HepG2 (cell line): ENCODE results near the gene C2orf42. TPM values are rescaled to one million over a fixed set of nuclear protein-coding genes. Genes with fewer than 3 reads are reported as not detected.

Experiments used
- AGO1 ChIP-seq: fragments of 200-400 bp; formaldehyde crosslinking; IDR thresholded peaks from 2 replicates; pipeline ENCODE4 v1.6.1; 2017; ENCODE audit warnings: mild to moderate bottlenecking, low read depth, low read length, moderate library complexity; ENCODE audit not compliant: poor library complexity, severe bottlenecking
- CCAR2 ChIP-seq: fragments of 200-400 bp; formaldehyde crosslinking; optimal IDR thresholded peaks from 2 replicates; pipeline ENCODE3; 2018; ENCODE audit warnings: low read depth, mild to moderate bottlenecking, low read length, moderate library complexity
- DPF2 ChIP-seq: sonication (generic); formaldehyde crosslinking; IDR thresholded peaks from 2 replicates; pipeline ENCODE4 v1.4.0; 2020; ENCODE audit warnings: mild to moderate bottlenecking, low read depth, missing genetic modification reagents, borderline replicate concordance
- FOXP1 ChIP-seq, 2 experiments: fragments of 450-650 bp in 1 of 2; IDR thresholded peaks; 2 replicates each; pipeline ENCODE4 v1.6.1; 2017 to 2018; ENCODE audit warnings: antibody characterized with exemption in 1 of 2
- IRX3 ChIP-seq: sonication (generic); formaldehyde crosslinking; IDR thresholded peaks from 2 replicates; pipeline ENCODE4 v1.8.1; 2023; ENCODE audit warnings: mild to moderate bottlenecking, low read depth, missing genetic modification reagents, borderline replicate concordance
- KLF12 ChIP-seq: sonication (generic); formaldehyde crosslinking; IDR thresholded peaks from 2 replicates; pipeline ENCODE4 v1.4.0; 2020; ENCODE audit warnings: missing genetic modification reagents, borderline replicate concordance
- KLF6 ChIP-seq: IDR thresholded peaks from 2 replicates; pipeline ENCODE4 v1.8.0; 2016; ENCODE audit warnings: missing biosample characterization, missing genetic modification reagents
- MAFK ChIP-seq, 2 experiments: IDR thresholded peaks in 1 of 2; conservative IDR thresholded peaks in 1 of 2; 2 replicates each; pipeline ENCODE4 v1.6.1; 2011; ENCODE audit warnings: improper control_type of control experiment in 2 of 2, low read length in 2 of 2
- MAZ ChIP-seq, 2 experiments: sonication (generic) in 1 of 2; formaldehyde crosslinking in 1 of 2; IDR thresholded peaks; 2 replicates each; pipeline versions ENCODE4 v1.5.0 to v1.6.1; 2012 to 2020; ENCODE audit warnings: low read depth in 2 of 2, mild to moderate bottlenecking in 2 of 2, borderline replicate concordance in 1 of 2, improper control_type of control experiment in 1 of 2, low read length in 1 of 2, missing genetic modification reagents in 1 of 2, moderate library complexity in 1 of 2
- MZF1 ChIP-seq: sonication (generic); formaldehyde crosslinking; IDR thresholded peaks from 2 replicates; pipeline ENCODE4 v1.8.1; 2023; ENCODE audit warnings: mild to moderate bottlenecking, missing genetic modification reagents, borderline replicate concordance
- NCOA1 ChIP-seq: sonication (generic); formaldehyde crosslinking; IDR thresholded peaks from 2 replicates; pipeline ENCODE4 v1.9.0; 2021; ENCODE audit warnings: missing genetic modification reagents
- PAXIP1 ChIP-seq: sonication (generic); formaldehyde crosslinking; conservative IDR thresholded peaks from 2 replicates; pipeline ENCODE4 v1.4.0; 2020; ENCODE audit warnings: mild to moderate bottlenecking, missing genetic modification reagents, moderate library complexity
- PLRG1 ChIP-seq: fragments of 450-650 bp; conservative IDR thresholded peaks from 2 replicates; pipeline ENCODE4 v1.6.1; 2016
- TRAFD1 ChIP-seq: sonication (generic); formaldehyde crosslinking; IDR thresholded peaks from 2 replicates; pipeline ENCODE4 v1.5.1; 2020; ENCODE audit warnings: missing genetic modification reagents, mild to moderate bottlenecking, borderline replicate concordance
- ZC3H4 ChIP-seq: sonication (generic); formaldehyde crosslinking; IDR thresholded peaks from 2 replicates; pipeline ENCODE4 v1.4.0; 2020; ENCODE audit warnings: missing genetic modification reagents, borderline replicate concordance
- ZMYM3 ChIP-seq: sonication (generic); formaldehyde crosslinking; IDR thresholded peaks from 2 replicates; pipeline ENCODE4 v1.5.1; 2020; ENCODE audit warnings: mild to moderate bottlenecking, missing genetic modification reagents
- ZNF282 ChIP-seq: fragments of 450-650 bp; IDR thresholded peaks from 2 replicates; pipeline ENCODE4 v1.6.1; 2018; ENCODE audit not compliant: partially characterized antibody
- ZNF331 ChIP-seq: sonication (generic); formaldehyde crosslinking; IDR thresholded peaks from 2 replicates; pipeline ENCODE4 v1.4.0; 2020; ENCODE audit warnings: missing genetic modification reagents
- ZNF550 ChIP-seq: sonication (generic); formaldehyde crosslinking; IDR thresholded peaks from 2 replicates; pipeline ENCODE4 v1.4.0; 2020; ENCODE audit warnings: mild to moderate bottlenecking, missing genetic modification reagents, borderline replicate concordance
- ZNF713 ChIP-seq: sonication (generic); formaldehyde crosslinking; IDR thresholded peaks from 2 replicates; pipeline ENCODE4 v1.4.0; 2020; ENCODE audit warnings: mild to moderate bottlenecking, missing genetic modification reagents
- ZNF878 ChIP-seq: sonication (generic); formaldehyde crosslinking; IDR thresholded peaks from 2 replicates; pipeline ENCODE4 v1.8.1; 2023; ENCODE audit warnings: mild to moderate bottlenecking, missing genetic modification reagents, moderate library complexity
- polyA plus RNA-seq, 8 experiments: library from polyadenylated mRNA; depleted of rRNA in 3 of 8; stranded (reverse) in 7 of 8; unstranded in 1 of 8; fragments of >200 nt; fragmentation: Illumina TruSeq in 4 of 8; extraction: Trizol in 4 of 8; gene quantifications; 2 replicates each; pipeline versions ENCODE4 v1.2.1 to v1.2.3, GENCODE V29; 2011 to 2016; ENCODE audit warnings: low read depth in 4 of 8, missing spikeins in 1 of 8, mixed read lengths in 1 of 8; ENCODE audit not compliant: insufficient read depth in 1 of 8
- total RNA-seq, 5 experiments: library from RNA; depleted of rRNA; stranded (reverse); fragments of >200 nt; fragmentation: Illumina TruSeq; extraction: Trizol; gene quantifications; 2 replicates each; pipeline ENCODE4 v1.2.3, GENCODE V29; 2016; ENCODE audit warnings: low read depth in 1 of 5
- TF ChIP-seq, protein P1 (sequence below): sonication (generic); formaldehyde crosslinking; IDR thresholded peaks from 2 replicates; pipeline ENCODE4 v1.5.1; 2020; ENCODE audit warnings: mild to moderate bottlenecking, missing genetic modification reagents, borderline replicate concordance

Gene C2orf42
- total and polyA plus RNA-seq, 2 of the 13 experiments (the other 11 are each of a cell fraction or from before 2014, with no cell fraction given): 9.3 to 9.9 TPM

DNA sequence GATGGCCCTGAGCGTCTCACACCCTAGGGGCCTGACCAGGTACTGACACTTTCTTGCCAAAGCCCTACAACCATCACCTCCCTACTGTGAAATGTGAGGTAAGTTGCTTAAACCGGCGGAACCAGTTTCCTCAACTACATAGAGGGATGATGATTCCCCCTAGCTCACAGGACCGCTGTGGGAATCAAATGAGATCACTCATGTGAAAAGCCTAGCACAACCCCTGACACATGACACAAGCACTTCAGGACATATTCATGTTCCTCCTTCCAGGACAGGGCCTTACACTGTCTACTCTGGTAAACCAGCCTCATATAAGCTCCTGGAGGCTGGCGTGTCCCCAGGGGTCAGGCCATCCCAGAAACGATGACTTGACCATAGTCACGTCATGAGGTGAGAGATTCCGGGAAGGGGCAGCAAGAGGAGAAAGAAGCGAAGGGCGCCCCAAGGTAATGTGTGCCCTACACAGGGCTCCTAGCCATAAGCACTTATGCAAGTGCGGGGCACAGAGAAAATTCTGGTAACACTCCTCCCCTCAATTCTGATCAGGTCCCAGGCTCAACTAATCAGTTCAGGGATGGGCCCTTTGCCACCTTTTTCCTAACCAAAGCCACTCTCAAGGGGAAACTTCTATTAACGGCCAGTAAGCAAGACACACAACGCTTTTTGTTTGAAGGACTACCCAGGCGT lies 49.5 kb downstream of the C2orf42 start (continued):
- peak; percentile 87 for TF ChIP-seq ZC3H4 (CRISPR knock-in tag)
- no peak for TF ChIP-seq TRAFD1 (CRISPR knock-in tag)
- TF ChIP-seq ZNF331: no peak
- TF ChIP-seq PLRG1: no peak
- TF ChIP-seq FOXP1 (IDR thresholded peaks at IDR 0.05): no peak
- no peak for TF ChIP-seq FOXP1 (CRISPR knock-in tag; IDR thresholded peaks at IDR 0.05)
- no peak for TF ChIP-seq AGO1
- TF ChIP-seq PAXIP1: no peak
- TF ChIP-seq ZNF282: no peak
- TF ChIP-seq ZNF878: no peak; the same call in 1 of the 2 replicates
- TF ChIP-seq IRX3 (CRISPR knock-in tag): no peak
- TF ChIP-seq CCAR2: no peak
- TF ChIP-seq DPF2 (CRISPR knock-in tag): no peak
- no peak for TF ChIP-seq NCOA1 (CRISPR knock-in tag)
- TF ChIP-seq ZNF550 (CRISPR knock-in tag): no peak
- no peak for TF ChIP-seq ZNF713
- TF ChIP-seq KLF6 (CRISPR knock-in tag): no peak
- TF ChIP-seq MAFK (conservative IDR thresholded peaks at IDR 0.05 in 1 of 2, IDR thresholded peaks at IDR 0.05 in 1 of 2; ENCODE audit: low read length in 2 of 2): no peak
- no peak for TF ChIP-seq ZMYM3 (CRISPR knock-in tag)
- TF ChIP-seq, protein P1, sequence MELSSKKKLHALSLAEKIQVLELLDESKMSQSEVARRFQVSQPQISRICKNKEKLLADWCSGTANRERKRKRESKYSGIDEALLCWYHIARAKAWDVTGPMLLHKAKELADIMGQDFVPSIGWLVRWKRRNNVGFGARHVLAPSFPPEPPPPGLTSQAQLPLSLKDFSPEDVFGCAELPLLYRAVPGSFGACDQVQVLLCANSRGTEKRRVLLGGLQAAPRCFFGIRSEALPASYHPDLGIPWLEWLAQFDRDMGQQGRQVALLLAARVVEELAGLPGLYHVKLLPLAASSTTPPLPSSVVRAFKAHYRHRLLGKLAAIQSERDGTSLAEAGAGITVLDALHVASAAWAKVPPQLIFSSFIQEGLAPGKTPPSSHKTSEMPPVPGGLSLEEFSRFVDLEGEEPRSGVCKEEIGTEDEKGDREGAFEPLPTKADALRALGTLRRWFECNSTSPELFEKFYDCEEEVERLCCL (CRISPR knock-in tag): no peak
- no peak for TF ChIP-seq KLF12
- no peak for TF ChIP-seq MZF1 (CRISPR knock-in tag)
- TF ChIP-seq MAZ (IDR thresholded peaks at IDR 0.05; ENCODE audit: borderline replicate concordance, low read depth, low read length): no peak
- TF ChIP-seq MAZ (CRISPR knock-in tag; IDR thresholded peaks at IDR 0.05; ENCODE audit: low read depth): no peak
